Mesenchymal stem cell (in vitro differentiated cells and primary cell): ENCODE measurements around the gene PIEZO1.

ENCODE experiments used
- DNase-seq: peaks from one replicate; pipeline ENCODE4 v3.0.0-alpha.2; 2013
- H2AFZ ChIP-seq: one replicate; pipeline ENCODE4 v1.6.1; 2013; ENCODE audit warnings: low read depth, mild to moderate bottlenecking, control low read depth, inconsistent platforms, low read length, moderate library complexity
- H2AK5ac ChIP-seq: 2 replicates; pipeline ENCODE4 v1.6.1; 2013; ENCODE audit warnings: low read length, moderate library complexity, mild to moderate bottlenecking, inconsistent platforms; ENCODE audit not compliant: severe bottlenecking
- H2BK120ac ChIP-seq: one replicate; pipeline ENCODE4 v1.6.1; 2013; ENCODE audit warnings: low read depth, mild to moderate bottlenecking, inconsistent platforms, low read length, moderate library complexity
- H2BK12ac ChIP-seq, 2 experiments: one replicate each; pipeline ENCODE4 v1.6.1; 2013; ENCODE audit warnings: inconsistent platforms in 2 of 2, low read length in 2 of 2, mild to moderate bottlenecking in 2 of 2, moderate library complexity in 2 of 2, control low read depth in 1 of 2
- H2BK15ac ChIP-seq: one replicate; pipeline ENCODE4 v1.6.1; 2013; ENCODE audit warnings: mild to moderate bottlenecking, low read depth, inconsistent platforms; ENCODE audit not compliant: poor library complexity, severe bottlenecking
- H2BK5ac ChIP-seq: 2 replicates; pipeline ENCODE4 v1.6.1; 2013; ENCODE audit warnings: low read depth, mild to moderate bottlenecking, low read length, control low read depth, inconsistent platforms; ENCODE audit not compliant: poor library complexity, severe bottlenecking
- H3K14ac ChIP-seq, 2 experiments: one replicate each; pipeline ENCODE4 v1.6.1; 2013; ENCODE audit warnings: inconsistent platforms in 2 of 2, low read length in 2 of 2, control low read depth in 1 of 2, mild to moderate bottlenecking in 1 of 2, moderate library complexity in 1 of 2
- H3K18ac ChIP-seq, 2 experiments: one replicate each; pipeline ENCODE4 v1.6.1; 2013; ENCODE audit warnings: inconsistent platforms in 2 of 2, low read length in 2 of 2, control low read depth in 1 of 2, low read depth in 1 of 2, mild to moderate bottlenecking in 1 of 2
- H3K23ac ChIP-seq, 2 experiments: one replicate each; pipeline ENCODE4 v1.6.1; 2013; ENCODE audit warnings: inconsistent platforms in 2 of 2, low read length in 2 of 2, mild to moderate bottlenecking in 2 of 2, moderate library complexity in 2 of 2, control low read depth in 1 of 2
- H3K27ac ChIP-seq: 2 replicates; pipeline ENCODE4 v1.5.1; 2013; ENCODE audit warnings: mild to moderate bottlenecking, moderate library complexity, low read length, control low read depth, inconsistent platforms; ENCODE audit not compliant: poor library complexity, severe bottlenecking
- H3K27me3 ChIP-seq, 2 experiments: 2 replicates each; pipeline versions ENCODE4 v1.6.1 to v1.7.0; 2013; ENCODE audit warnings: low read length in 2 of 2, mild to moderate bottlenecking in 2 of 2, moderate library complexity in 2 of 2, control low read depth in 1 of 2, inconsistent platforms in 1 of 2; ENCODE audit not compliant: control insufficient read depth in 1 of 2, insufficient read depth in 1 of 2
- H3K36me3 ChIP-seq, 2 experiments: 2 replicates each; pipeline versions ENCODE4 v1.6.1 to v1.7.0; 2013; ENCODE audit warnings: low read length in 2 of 2, control low read depth in 1 of 2, inconsistent platforms in 1 of 2, low read depth in 1 of 2, mild to moderate bottlenecking in 1 of 2; ENCODE audit not compliant: insufficient read depth in 2 of 2, control insufficient read depth in 1 of 2
- H3K4ac ChIP-seq, 2 experiments: one replicate each; pipeline ENCODE4 v1.6.1; 2013; ENCODE audit warnings: inconsistent platforms in 2 of 2, low read length in 2 of 2, mild to moderate bottlenecking in 2 of 2, moderate library complexity in 2 of 2, control low read depth in 1 of 2, low read depth in 1 of 2
- H3K4me1 ChIP-seq: 2 replicates; pipeline ENCODE4 v1.6.1; 2013; ENCODE audit warnings: low read depth, low read length, control low read depth; ENCODE audit not compliant: control insufficient read depth, insufficient read depth
- H3K4me2 ChIP-seq: 2 replicates; pipeline ENCODE4 v1.6.1; 2013; ENCODE audit warnings: low read length, mild to moderate bottlenecking, inconsistent platforms; ENCODE audit not compliant: poor library complexity, severe bottlenecking
- H3K4me3 ChIP-seq, 2 experiments: 2 replicates each; pipeline versions ENCODE4 v1.5.1 to v1.7.0; 2013; ENCODE audit warnings: low read length in 2 of 2, mild to moderate bottlenecking in 2 of 2, control low read depth in 1 of 2, low read depth in 1 of 2; ENCODE audit not compliant: insufficient read depth in 1 of 2
- H3K79me1 ChIP-seq: replicated peaks from 2 replicates; pipeline ENCODE4 v1.6.1; 2013; ENCODE audit warnings: mild to moderate bottlenecking, control low read depth, low read length, inconsistent platforms; ENCODE audit not compliant: poor library complexity, severe bottlenecking
- H3K9ac ChIP-seq: 2 replicates; pipeline ENCODE4 v1.7.0; 2013; ENCODE audit warnings: mild to moderate bottlenecking, low read length, moderate library complexity
- H3K9me3 ChIP-seq: 2 replicates; pipeline ENCODE4 v1.7.0; 2013; ENCODE audit warnings: mild to moderate bottlenecking, low read length; ENCODE audit not compliant: control insufficient read depth
- H4K8ac ChIP-seq: one replicate; pipeline ENCODE4 v1.6.1; 2013; ENCODE audit warnings: inconsistent platforms, mild to moderate bottlenecking, low read length, moderate library complexity
- H4K91ac ChIP-seq: one replicate; pipeline ENCODE4 v1.6.1; 2013; ENCODE audit warnings: mild to moderate bottlenecking, low read length, inconsistent platforms
- WGBS: methylation state at CpG from one replicate; pipeline ENCODE4 v1.1.7; 2013; ENCODE audit warnings: mixed read lengths; 5-methylcytosine and 5-hydroxymethylcytosine counted together

Gene PIEZO1

DNA sequence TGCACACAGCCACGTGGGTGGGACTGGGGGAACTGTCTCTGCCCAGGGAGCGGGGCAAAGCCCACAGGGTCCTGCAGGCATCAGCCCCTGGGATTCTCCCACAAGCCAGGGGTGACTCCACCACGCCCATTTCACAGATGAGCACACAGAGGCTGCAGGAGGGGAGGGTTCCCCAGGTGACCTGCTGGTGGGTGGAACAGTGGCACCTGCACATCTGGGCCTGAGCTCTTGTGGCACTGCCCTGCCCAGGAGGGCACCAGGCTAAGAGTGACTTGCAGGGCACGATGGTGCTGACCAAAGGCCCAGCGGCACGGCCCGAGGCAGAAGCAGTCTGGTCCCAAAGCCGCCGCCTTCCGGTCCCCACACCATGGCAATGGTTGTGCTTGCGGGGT is 23.9 kb downstream of the PIEZO1 start:
- Histone ChIP-seq H3K23ac (no peak overlapping the region), H2BK5ac (no peak overlapping the region), H2AK5ac (no peak overlapping the region), H3K4me3 (no peak overlapping the region), H4K91ac (peak overlapping the region; percentile 74), H3K14ac (no peak overlapping the region), H2BK12ac (peak overlapping the region in 1 of 2 experiments; percentile 15), H3K18ac (no peak overlapping the region), H3K27ac (no peak overlapping the region), H3K27me3 (no peaks in the 10 kb centered on the region), H3K4me1 (peaks cover 76% of the 10 kb centered on the region), H2BK15ac (no peak overlapping the region), H3K4ac (no peak overlapping the region), H3K9ac (no peak overlapping the region), H2BK120ac (no peak overlapping the region), H3K36me3 (peaks cover 11 to 41% of the 10 kb centered on the region in 2 experiments), H4K8ac (no peak overlapping the region), H3K4me2 (no peak overlapping the region), H3K79me1 (peaks cover 37% of the 10 kb centered on the region), H3K9me3 (no peaks in the 10 kb centered on the region), H2AFZ (no peak overlapping the region)
- WGBS, result 93% methylated on average over 11 of the region's 11 CpGs
- DNase-seq, result no peak

DNA sequence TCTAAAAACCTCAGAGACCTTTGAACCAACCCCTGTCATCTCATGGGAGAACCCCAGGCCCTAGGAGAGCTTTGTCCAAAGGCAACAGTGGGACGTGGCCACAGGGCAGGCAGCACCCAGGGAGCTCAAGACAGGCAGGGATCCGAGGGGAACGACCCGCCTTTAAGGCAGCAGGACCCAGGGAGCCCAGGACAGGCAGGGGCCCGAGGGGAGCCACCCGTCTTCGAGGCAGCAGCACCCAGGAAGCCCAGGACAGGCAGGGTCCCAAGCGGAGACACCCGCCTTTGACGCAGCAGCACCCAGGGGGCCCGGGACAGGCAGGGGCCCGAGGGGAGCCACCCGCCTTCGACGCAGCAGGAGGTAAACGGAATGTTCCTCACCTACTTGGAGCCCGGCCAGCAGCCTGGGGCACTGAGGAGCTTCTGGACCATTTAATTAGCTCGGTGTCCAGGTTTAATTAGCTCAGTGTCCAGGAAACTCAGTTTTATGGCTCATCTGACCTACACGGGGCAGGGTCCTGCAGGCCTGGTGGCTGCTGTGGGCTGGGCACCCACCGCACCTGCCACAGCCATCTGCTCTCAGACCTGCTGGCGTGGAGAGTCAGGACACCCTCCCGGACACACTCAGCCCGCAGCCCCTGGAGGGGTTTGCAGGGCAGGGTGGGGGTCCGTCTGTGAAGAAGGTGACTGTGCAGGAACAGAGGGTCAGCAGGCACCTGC is 24.4 kb downstream of the PIEZO1 start:
- Histone ChIP-seq H2AFZ (no peak overlapping the region), H2BK15ac (peak overlapping the region; percentile 64), H2BK5ac (no peak overlapping the region), H4K91ac (peak overlapping the region; percentile 27), H3K9ac (no peak overlapping the region), H2AK5ac (no peak overlapping the region), H3K4ac (no peak overlapping the region), H2BK120ac (no peak overlapping the region), H3K79me1 (peaks cover 40% of the 10 kb centered on the region), H3K18ac (no peak overlapping the region), H4K8ac (peak overlapping the region; percentile 32), H3K4me3 (no peak overlapping the region), H3K27ac (no peak overlapping the region), H2BK12ac (peak overlapping the region in 1 of 2 experiments; percentile 15), H3K4me2 (no peak overlapping the region), H3K14ac (no peak overlapping the region), H3K4me1 (peaks cover 74% of the 10 kb centered on the region), H3K36me3 (peaks cover 8 to 43% of the 10 kb centered on the region in 2 experiments), H3K9me3 (no peaks in the 10 kb centered on the region), H3K23ac (no peak overlapping the region), H3K27me3 (no peaks in the 10 kb centered on the region)
- 90% methylated on average over 24 of the region's 24 CpGs for WGBS
- no peak for DNase-seq

DNA sequence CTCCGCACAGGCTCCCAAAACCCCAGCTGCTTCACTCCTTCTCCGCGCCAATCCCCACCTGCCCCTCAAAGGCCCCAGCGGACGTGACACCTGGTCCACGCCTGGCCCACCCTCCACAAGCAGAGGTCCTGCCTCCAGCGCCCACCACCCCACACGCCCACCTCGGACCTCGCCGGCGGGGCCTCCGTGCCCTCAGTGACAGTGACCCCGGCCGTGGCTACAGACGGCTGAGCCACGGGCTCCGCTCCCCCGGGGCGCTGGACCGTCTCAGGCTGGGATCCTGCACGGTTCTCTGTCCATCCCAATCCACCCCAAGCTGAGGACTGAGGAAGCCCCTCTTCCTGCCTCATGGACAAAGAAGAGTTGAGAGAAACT is 25.1 kb downstream of the PIEZO1 start:
- H3K18ac ChIP-seq, result peak overlapping the region in 1 of 2 experiments; percentile 65
- no peak overlapping the region for H2BK5ac ChIP-seq
- H3K79me1 ChIP-seq, result peaks cover 36% of the 10 kb centered on the region
- no peaks in the 10 kb centered on the region for H3K27me3 ChIP-seq
- no peak overlapping the region for H2AK5ac ChIP-seq
- peak overlapping the region; percentile 84 for H4K91ac ChIP-seq
- H3K14ac ChIP-seq, result no peak overlapping the region
- 95% methylated on average over 22 of the region's 22 CpGs for WGBS
- no peak overlapping the region for H2AFZ ChIP-seq
- no peak overlapping the region for H3K23ac ChIP-seq
- no peak for DNase-seq
- no peaks in the 10 kb centered on the region for H3K9me3 ChIP-seq
- no peak overlapping the region for H3K4me3 ChIP-seq
- H4K8ac ChIP-seq, result peak overlapping the region; percentile 88
- peak overlapping the region; percentile 11 to 65 for H2BK12ac ChIP-seq
- peaks cover 8 to 40% of the 10 kb centered on the region in 2 experiments for H3K36me3 ChIP-seq
- peaks cover 73% of the 10 kb centered on the region for H3K4me1 ChIP-seq
- peak overlapping the region in 1 of 2 experiments; percentile 41 for H3K4ac ChIP-seq
- no peak overlapping the region for H2BK120ac ChIP-seq
- H3K4me2 ChIP-seq, result no peak overlapping the region
- peak overlapping the region; percentile 64 for H2BK15ac ChIP-seq
- no peak overlapping the region for H3K27ac ChIP-seq
- no peak overlapping the region for H3K9ac ChIP-seq

DNA sequence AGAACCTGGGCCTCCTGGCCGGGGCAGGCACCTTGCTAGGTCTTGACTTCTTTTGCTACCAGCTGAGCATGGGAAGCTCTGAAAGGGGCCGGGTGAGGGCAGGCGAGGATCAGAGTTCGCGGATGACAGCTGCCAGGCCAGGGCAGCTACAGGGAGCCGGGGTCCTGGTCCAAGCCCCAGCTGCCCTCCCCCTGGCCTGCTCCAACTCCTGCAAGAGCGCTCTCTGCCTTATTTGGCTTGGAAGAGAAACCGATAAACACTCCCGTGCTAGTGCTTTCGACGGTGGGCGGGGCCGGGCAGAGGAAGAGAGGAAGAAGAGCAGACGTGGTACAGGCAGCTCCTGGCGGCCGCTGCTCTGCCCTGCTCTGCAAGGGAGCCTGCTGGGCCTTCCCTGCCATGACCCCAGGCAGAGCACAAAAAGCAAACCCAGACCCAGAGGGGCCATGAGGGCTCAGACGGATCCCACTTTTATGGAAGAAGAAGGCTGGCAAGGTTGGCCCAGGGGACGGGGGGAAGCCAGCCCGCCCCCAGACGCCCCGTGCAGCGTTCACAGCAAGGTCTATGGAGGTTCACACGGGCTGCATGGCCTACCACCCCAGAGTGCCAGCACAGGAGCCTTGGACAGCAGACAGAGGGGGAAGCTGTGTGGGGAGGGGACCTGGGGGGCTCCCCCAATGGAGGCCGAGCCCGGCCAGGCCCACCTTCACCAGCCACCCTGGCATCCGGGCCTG is 25.6 kb downstream of the PIEZO1 start:
- Histone ChIP-seq H2BK12ac (peak overlapping the region; percentile 19 to 65), H2AK5ac (no peak overlapping the region), H3K18ac (peak overlapping the region; percentile 65 to 71), H4K91ac (peak overlapping the region; percentile 84), H3K14ac (peak overlapping the region in 1 of 2 experiments; percentile 56), H4K8ac (peak overlapping the region; percentile 88), H2BK5ac (no peak overlapping the region), H3K9ac (no peak overlapping the region), H3K4me1 (peaks cover 75% of the 10 kb centered on the region), H3K23ac (peak overlapping the region in 1 of 2 experiments; percentile 19), H3K4ac (peak overlapping the region; percentile 41 to 68), H3K4me2 (no peak overlapping the region), H3K79me1 (peaks cover 38% of the 10 kb centered on the region), H3K9me3 (no peaks in the 10 kb centered on the region), H2AFZ (no peak overlapping the region), H3K27ac (no peak overlapping the region), H3K36me3 (peaks cover 8 to 45% of the 10 kb centered on the region in 2 experiments), H3K4me3 (no peak overlapping the region), H2BK120ac (no peak overlapping the region), H2BK15ac (peak overlapping the region; percentile 48), H3K27me3 (no peaks in the 10 kb centered on the region)
- WGBS, result 56% methylated on average over 25 of the region's 26 CpGs
- DNase-seq, result peak; percentile 81
